Hepatocyte (in vitro differentiated cells): ENCODE results near the gene SYT10. TPM values are rescaled to one million over a fixed set of nuclear protein-coding genes. Genes with fewer than 3 reads are reported as not detected.

Experiments used
- DNase-seq: peaks from one replicate; pipeline ENCODE4 v3.0.0-alpha.2; 2016; ENCODE audit warnings: low spot score
- H2AFZ ChIP-seq: fragments of 200-600 bp; sonication (generic); 2 replicates; pipeline ENCODE4 v1.6.0; 2016; ENCODE audit warnings: antibody characterized with exemption, mild to moderate bottlenecking
- H3K27ac ChIP-seq: fragments of 200-600 bp; sonication (generic); 2 replicates; pipeline ENCODE4 v1.5.1; 2016; ENCODE audit warnings: mild to moderate bottlenecking
- H3K27me3 ChIP-seq: fragments of 200-600 bp; sonication (generic); 2 replicates; pipeline ENCODE4 v1.6.1; 2016
- H3K36me3 ChIP-seq: fragments of 200-600 bp; sonication (generic); replicated peaks from 2 replicates; pipeline ENCODE4 v1.5.1; 2016; ENCODE audit warnings: low read depth; ENCODE audit not compliant: insufficient read depth
- H3K4me1 ChIP-seq: fragments of 200-600 bp; sonication (generic); 2 replicates; pipeline ENCODE4 v1.5.1; 2016; ENCODE audit warnings: mild to moderate bottlenecking, moderate library complexity; ENCODE audit not compliant: insufficient read depth
- H3K4me2 ChIP-seq: fragments of 200-600 bp; sonication (generic); 2 replicates; pipeline ENCODE4 v1.6.0; 2016
- H3K4me3 ChIP-seq: fragments of 200-600 bp; sonication (generic); 2 replicates; pipeline ENCODE4 v1.5.1; 2016; ENCODE audit warnings: mild to moderate bottlenecking
- H3K79me2 ChIP-seq: fragments of 200-600 bp; sonication (generic); 2 replicates; pipeline ENCODE4 v1.6.0; 2017; ENCODE audit warnings: mild to moderate bottlenecking
- H3K9me2 ChIP-seq: fragments of 200-600 bp; sonication (generic); replicated peaks from 2 replicates; pipeline ENCODE4 v1.6.0; 2017; ENCODE audit warnings: mild to moderate bottlenecking; ENCODE audit not compliant: insufficient read depth
- H3K9me3 ChIP-seq: fragments of 200-600 bp; sonication (generic); 2 replicates; pipeline ENCODE4 v1.5.1; 2016; ENCODE audit warnings: low read depth, mild to moderate bottlenecking
- H4K20me1 ChIP-seq: fragments of 200-600 bp; sonication (generic); 2 replicates; pipeline ENCODE4 v1.6.0; 2016; ENCODE audit warnings: mild to moderate bottlenecking; ENCODE audit not compliant: insufficient read depth, poor library complexity, severe bottlenecking
- CTCF ChIP-seq: fragments of 200-600 bp; sonication (generic); IDR thresholded peaks from 2 replicates; pipeline ENCODE4 v1.5.1; 2016; ENCODE audit warnings: antibody characterized with exemption, mild to moderate bottlenecking; ENCODE audit not compliant: poor library complexity
- EZH2 ChIP-seq: fragments of 200-600 bp; sonication (generic); IDR thresholded peaks from 2 replicates; pipeline ENCODE4 v1.6.1; 2016; ENCODE audit warnings: antibody characterized with exemption, mild to moderate bottlenecking, borderline replicate concordance
- EZH2phosphoT487 ChIP-seq: fragments of 200-600 bp; sonication (generic); IDR thresholded peaks from one replicate; pipeline ENCODE4 v1.6.1; 2018; ENCODE audit warnings: antibody characterized with exemption, mild to moderate bottlenecking, low read depth, moderate library complexity; ENCODE audit not compliant: unreplicated experiment, severe bottlenecking
- WGBS: methylation state at CpG from one replicate; pipeline ENCODE4 v1.1.6; 2016; ENCODE audit warnings: low lambda C conversion rate; ENCODE audit errors: missing lambda C conversion rate; 5-methylcytosine and 5-hydroxymethylcytosine counted together
- polyA plus RNA-seq: library from polyadenylated mRNA; unstranded; fragments of >200 nt; fragmentation: Nextera tagmentation; extraction: Ambion mirVana; gene quantifications from 2 replicates; pipeline ENCODE4 v1.2.1, GENCODE V29; 2016
- total RNA-seq: library from RNA; depleted of rRNA; stranded (reverse); fragments of >200 nt; gene quantifications from 2 replicates; pipeline ENCODE4 v1.2.3, GENCODE V29; 2014

SYT10 gene
- total and polyA plus RNA-seq, 2 experiments from 2014 or later, result 1.7 to 2.5 TPM

- Histone ChIP-seq H3K4me3 (no peak overlapping the region), H3K27me3 (no peaks in the 10 kb centered on the region), H4K20me1 (no peaks in the 10 kb centered on the region), H2AFZ (no peak overlapping the region), H3K27ac (no peak overlapping the region), H3K4me1 (no peaks in the 10 kb centered on the region), H3K4me2 (no peak overlapping the region), H3K36me3 (no peaks in the 10 kb centered on the region), H3K9me3 (no peaks in the 10 kb centered on the region), H3K9me2 (no peaks in the 10 kb centered on the region), H3K79me2 (no peaks in the 10 kb centered on the region)
- TF ChIP-seq EZH2phosphoT487 (no peak), EZH2 (no peak)
- DNase-seq, result no peak
- WGBS, result 66% methylated on average over 1 of the region's 1 CpG
Measured at GRCh38 chr12:33480366-33480765, 40.7 kb upstream of the SYT10 start.

GRCh38 chr12:33476058-33476457, 36.4 kb upstream of the SYT10 start:
- H3K4me2 ChIP-seq, result no peak overlapping the region

GRCh38 chr12:33472299-33472698, 32.7 kb upstream of the SYT10 start:
- Histone ChIP-seq H3K9me3 (no peaks in the 10 kb centered on the region), H3K79me2 (no peaks in the 10 kb centered on the region), H3K4me3 (no peak overlapping the region), H3K27me3 (no peaks in the 10 kb centered on the region), H3K4me1 (no peaks in the 10 kb centered on the region), H3K9me2 (no peaks in the 10 kb centered on the region), H4K20me1 (no peaks in the 10 kb centered on the region), H3K36me3 (no peaks in the 10 kb centered on the region), H2AFZ (no peak overlapping the region), H3K4me2 (no peak overlapping the region), H3K27ac (no peak overlapping the region)
- 76% methylated on average over 1 of the region's 1 CpG for WGBS
- TF ChIP-seq EZH2, result no peak
- TF ChIP-seq CTCF, result no peak
- TF ChIP-seq EZH2phosphoT487, result no peak
- no peak for DNase-seq

More at GRCh38 chr12:33476058-33476457, 36.4 kb upstream of the SYT10 start:
- no peak for TF ChIP-seq CTCF
- TF ChIP-seq EZH2, result no peak
- no peak for TF ChIP-seq EZH2phosphoT487
- Histone ChIP-seq H3K9me2 (no peaks in the 10 kb centered on the region), H3K27ac (no peak overlapping the region), H2AFZ (no peak overlapping the region), H3K36me3 (no peaks in the 10 kb centered on the region), H3K4me1 (no peaks in the 10 kb centered on the region), H3K4me3 (no peak overlapping the region), H3K27me3 (no peaks in the 10 kb centered on the region), H3K9me3 (no peaks in the 10 kb centered on the region), H4K20me1 (no peaks in the 10 kb centered on the region), H3K79me2 (no peaks in the 10 kb centered on the region)
- WGBS, result 65% methylated on average over 1 of the region's 1 CpG
- DNase-seq, result no peak

GRCh38 chr12:33455096-33455495, 15.5 kb upstream of the SYT10 start:
- Histone ChIP-seq H3K9me2 (no peaks in the 10 kb centered on the region), H3K27ac (no peak overlapping the region), H3K27me3 (no peaks in the 10 kb centered on the region), H3K4me1 (no peaks in the 10 kb centered on the region), H3K4me2 (no peak overlapping the region), H4K20me1 (no peaks in the 10 kb centered on the region), H3K9me3 (no peaks in the 10 kb centered on the region), H3K79me2 (no peaks in the 10 kb centered on the region), H2AFZ (no peak overlapping the region), H3K36me3 (no peaks in the 10 kb centered on the region), H3K4me3 (no peak overlapping the region)
- 83% methylated on average over 1 of the region's 1 CpG for WGBS
- DNase-seq, result no peak
- no peak for TF ChIP-seq EZH2phosphoT487
- TF ChIP-seq CTCF, result no peak
- no peak for TF ChIP-seq EZH2
